Measurements from ENCODE around the gene RGS10. TPM values are rescaled to one million over a fixed set of nuclear protein-coding genes. Genes with fewer than 3 reads are reported as not detected.

The RGS10 gene
- total and polyA plus RNA-seq, 12 donors = 1.9 to 16.5 (median 3.8) TPM

GRCh38 chr10:119469846-119470245, 72.7 kb downstream of the RGS10 start:
- Histone ChIP-seq H3K36me3 (no peaks in the 10 kb centered on the region), H3K27ac (no peak overlapping the region), H3K9me3 (peaks cover 0 to 7% (median 0%) of the 10 kb centered on the region in 11 donors), H3K4me3 (no peak overlapping the region), H3K27me3 (peaks cover 0 to 7% (median 0%) of the 10 kb centered on the region in 7 donors), H3K4me1 (peaks cover 0 to 7% (median 0%) of the 10 kb centered on the region in 9 donors)
- intact Hi-C loops (cut with DNase I) = no loop called here
- peak in 2 of 8 donors; percentile 19 to 42 for ATAC-seq
- WGBS, 2 donors = 73 to 80% methylated on average over 7 of the region's 7 CpGs
- no peak for DNase-seq
- no peak for TF ChIP-seq CTCF (IDR thresholded peaks at IDR 0.05)

GRCh38 chr10:119469325-119469707, 73.2 kb downstream of the RGS10 start:
- intact Hi-C loops (cut with DNase I) = no loop called here
- no peak overlapping the region for H3K4me3 ChIP-seq
- peaks cover 0 to 7% (median 0%) of the 10 kb centered on the region in 11 donors for H3K9me3 ChIP-seq
- TF ChIP-seq CTCF (IDR thresholded peaks at IDR 0.05) = no peak
- DNase-seq (no peak), ATAC-seq (peak in 1 of 8 donors; percentile 26)
- WGBS, 2 donors = 95 to 96% methylated on average over 8 of the region's 8 CpGs
- no peaks in the 10 kb centered on the region for H3K36me3 ChIP-seq
- no peak overlapping the region for H3K27ac ChIP-seq
- H3K27me3 ChIP-seq = peaks cover 0 to 7% (median 0%) of the 10 kb centered on the region in 7 donors
- H3K4me1 ChIP-seq = peaks cover 0 to 7% (median 0%) of the 10 kb centered on the region in 9 donors

- ATAC-seq (peak in 1 of 8 donors; percentile 12), DNase-seq (no peak)
- no peaks in the 10 kb centered on the region for H3K36me3 ChIP-seq
- peaks cover 0 to 7% (median 0%) of the 10 kb centered on the region in 9 donors for H3K4me1 ChIP-seq
- peaks cover 0 to 6% (median 0%) of the 10 kb centered on the region in 7 donors for H3K27me3 ChIP-seq
- no peak overlapping the region for H3K27ac ChIP-seq
- intact Hi-C loops (cut with DNase I) = no loop called here
- no peak for TF ChIP-seq CTCF (IDR thresholded peaks at IDR 0.05)
- peaks cover 0 to 7% (median 0%) of the 10 kb centered on the region in 11 donors for H3K9me3 ChIP-seq
- no peak overlapping the region for H3K4me3 ChIP-seq
- WGBS, 2 donors = 76 to 80% methylated on average over 12 to 13 of the region's 13 CpGs
Observed at GRCh38 chr10:119468542-119469324, 73.8 kb downstream of the RGS10 start.

- no peak for TF ChIP-seq CTCF (IDR thresholded peaks at IDR 0.05)
- Histone ChIP-seq H3K4me3 (no peak overlapping the region), H3K4me1 (peaks cover 0 to 7% (median 0%) of the 10 kb centered on the region in 9 donors), H3K27ac (no peak overlapping the region), H3K36me3 (no peaks in the 10 kb centered on the region), H3K9me3 (peaks cover 0 to 13% (median 0%) of the 10 kb centered on the region in 11 donors), H3K27me3 (peaks cover 0 to 6% (median 0%) of the 10 kb centered on the region in 7 donors)
- no peak for ATAC-seq
- 77 to 78% methylated on average over 7 of the region's 7 CpGs for WGBS, 2 donors
- no peak for DNase-seq
- intact Hi-C loops (cut with DNase I) = no loop called here
Observed at GRCh38 chr10:119466655-119467054, 75.9 kb downstream of the RGS10 start.

Data from heart right ventricle (tissue), 16 donors.